Panc1 (cell line): ENCODE data around the gene NKRF.

Experiments
- CTCF ChIP-seq: fragments of 450-650 bp; IDR thresholded peaks from 2 replicates; pipeline ENCODE4 v1.5.1; 2017; ENCODE audit warnings: mild to moderate bottlenecking
- POLR2AphosphoS5 ChIP-seq: IDR thresholded peaks from 2 replicates; pipeline ENCODE4 v1.6.1; 2012; ENCODE audit warnings: mild to moderate bottlenecking, low read depth, low read length, moderate library complexity
- REST ChIP-seq, 2 experiments: IDR thresholded peaks; 2 replicates each; pipeline ENCODE4 v1.6.1; 2011 to 2012; ENCODE audit warnings: low read depth in 2 of 2, control low read depth in 1 of 2, low read length in 1 of 2, mild to moderate bottlenecking in 1 of 2, moderate library complexity in 1 of 2; ENCODE audit not compliant: insufficient read depth in 1 of 2
- SIN3A ChIP-seq: IDR thresholded peaks from 2 replicates; pipeline ENCODE4 v1.6.1; 2012; ENCODE audit warnings: low read depth, mild to moderate bottlenecking, low read length, moderate library complexity, borderline replicate concordance; ENCODE audit not compliant: insufficient read depth

- TF ChIP-seq CTCF (peak; percentile 62), POLR2AphosphoS5 (peak; percentile 94), REST (IDR thresholded peaks at IDR 0.05; ENCODE audit: insufficient read depth in 1 of 2, low read depth in 2 of 2, low read length in 1 of 2) (no peak), SIN3A (0 out of 2 replicates have a peak, but pooled peaks have one; percentile 65)
These were observed 31.6 kb downstream of the NKRF start, which contains the start of gene UBE2A for GRCh38 chrX:119574394-119575266.
